ENCODE results near the gene SLC2A6. TPM values are rescaled to one million over a fixed set of nuclear protein-coding genes. Genes with fewer than 3 reads are reported as not detected.

Gene SLC2A6
- total RNA-seq, 1 donor from 2014 or later = 8.4 TPM

DNA sequence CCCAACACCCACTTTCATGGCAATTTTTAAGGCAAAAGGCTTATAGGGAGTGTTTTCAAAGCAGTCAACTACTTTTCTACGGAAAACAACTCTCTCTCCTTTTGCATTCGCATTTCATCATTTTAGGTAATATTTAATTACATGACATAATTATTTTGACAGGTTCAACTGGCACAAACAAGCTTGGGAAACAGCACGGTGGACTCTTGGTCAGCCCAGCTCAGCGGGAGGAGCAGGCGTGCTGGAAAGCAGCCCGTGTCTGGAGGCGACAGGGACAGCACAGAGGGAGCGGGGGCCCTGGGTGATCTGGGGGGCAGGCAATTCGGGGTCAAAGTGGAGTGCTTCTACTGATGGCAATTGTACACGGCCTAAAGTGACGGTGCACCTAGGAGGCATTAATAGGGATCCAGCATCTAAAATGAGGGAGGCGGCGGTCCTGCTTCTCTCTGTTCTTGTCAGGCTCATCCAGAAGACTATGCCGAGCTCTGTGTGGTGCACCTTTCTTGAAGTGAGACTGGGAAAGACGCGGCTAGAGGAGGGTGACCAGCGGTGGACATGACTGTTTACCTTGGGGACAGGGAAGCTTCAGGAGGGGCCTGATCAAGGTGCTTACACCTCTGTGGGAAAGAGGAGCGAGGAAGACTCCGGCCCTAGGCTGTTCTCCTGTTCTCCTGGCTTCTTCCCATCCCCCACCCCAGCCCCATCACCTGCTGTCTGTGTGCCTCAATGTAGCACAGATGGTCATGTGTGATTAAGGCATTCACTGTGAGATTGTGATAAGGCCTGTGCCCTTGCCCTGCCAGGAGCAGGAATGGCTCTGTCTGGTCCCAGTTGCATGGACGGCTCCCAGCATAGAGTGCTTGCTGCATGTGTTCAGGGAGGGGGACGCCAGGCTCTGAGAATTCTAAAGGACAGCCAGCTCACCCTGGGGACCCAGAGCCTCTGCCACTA lies 42.5 kb upstream of the SLC2A6 start:
- H3K4me3 Mint-ChIP-seq (ENCODE audit: unreplicated experiment) = no peak overlapping the region
- H3K36me3 Mint-ChIP-seq (ENCODE audit: unreplicated experiment) = no peaks in the 10 kb centered on the region
- H3K27me3 Mint-ChIP-seq (ENCODE audit: unreplicated experiment) = no peaks in the 10 kb centered on the region
- H3K4me1 Mint-ChIP-seq (ENCODE audit: unreplicated experiment) = peaks cover 6% of the 10 kb centered on the region
- no peaks in the 10 kb centered on the region for H3K9me3 Mint-ChIP-seq (ENCODE audit: unreplicated experiment)
- TF ChIP-seq, protein P1, sequence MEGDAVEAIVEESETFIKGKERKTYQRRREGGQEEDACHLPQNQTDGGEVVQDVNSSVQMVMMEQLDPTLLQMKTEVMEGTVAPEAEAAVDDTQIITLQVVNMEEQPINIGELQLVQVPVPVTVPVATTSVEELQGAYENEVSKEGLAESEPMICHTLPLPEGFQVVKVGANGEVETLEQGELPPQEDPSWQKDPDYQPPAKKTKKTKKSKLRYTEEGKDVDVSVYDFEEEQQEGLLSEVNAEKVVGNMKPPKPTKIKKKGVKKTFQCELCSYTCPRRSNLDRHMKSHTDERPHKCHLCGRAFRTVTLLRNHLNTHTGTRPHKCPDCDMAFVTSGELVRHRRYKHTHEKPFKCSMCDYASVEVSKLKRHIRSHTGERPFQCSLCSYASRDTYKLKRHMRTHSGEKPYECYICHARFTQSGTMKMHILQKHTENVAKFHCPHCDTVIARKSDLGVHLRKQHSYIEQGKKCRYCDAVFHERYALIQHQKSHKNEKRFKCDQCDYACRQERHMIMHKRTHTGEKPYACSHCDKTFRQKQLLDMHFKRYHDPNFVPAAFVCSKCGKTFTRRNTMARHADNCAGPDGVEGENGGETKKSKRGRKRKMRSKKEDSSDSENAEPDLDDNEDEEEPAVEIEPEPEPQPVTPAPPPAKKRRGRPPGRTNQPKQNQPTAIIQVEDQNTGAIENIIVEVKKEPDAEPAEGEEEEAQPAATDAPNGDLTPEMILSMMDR (IDR thresholded peaks at IDR 0.05) = no peak
- H3K27ac Mint-ChIP-seq (ENCODE audit: unreplicated experiment) = no peak overlapping the region
- DNase-seq (ENCODE audit: extremely low spot score, unreplicated experiment) = no peak

DNA sequence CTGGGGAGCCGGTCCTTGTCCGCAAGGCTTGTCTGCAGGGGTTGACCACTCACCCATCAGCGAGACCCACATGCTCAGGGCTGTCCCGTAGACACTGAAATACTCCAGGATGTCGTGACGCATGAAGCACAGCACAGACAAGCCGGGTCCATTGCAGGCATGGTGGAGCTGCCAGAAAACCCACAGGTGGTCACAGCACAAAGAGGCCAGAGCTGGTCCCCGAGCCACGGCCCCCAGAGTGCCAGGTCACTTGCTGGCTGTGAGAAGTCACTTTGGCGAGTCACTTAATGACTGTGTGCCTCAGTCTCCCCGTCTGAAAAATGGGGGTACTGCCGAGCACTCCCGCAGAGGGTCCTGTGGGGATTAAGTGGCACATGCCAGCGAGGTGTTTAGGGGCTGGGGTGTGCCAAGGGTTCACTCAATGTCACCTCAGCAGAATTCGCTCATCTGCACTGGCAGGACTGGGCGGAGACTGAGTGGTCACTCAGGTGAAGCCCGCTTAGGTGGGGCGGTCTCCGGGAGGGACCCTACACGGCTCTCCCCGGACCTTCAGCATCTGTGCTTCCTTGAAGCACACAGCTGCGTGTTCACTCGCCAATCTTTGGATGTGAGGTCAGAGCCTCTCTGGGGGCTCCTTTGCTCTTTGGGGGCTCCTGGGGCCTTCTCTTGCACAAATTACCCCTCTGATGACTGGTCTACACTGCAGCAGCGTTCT lies 41.4 kb upstream of the SLC2A6 start:
- Mint-ChIP-seq H3K36me3 (ENCODE audit: unreplicated experiment) (no peaks in the 10 kb centered on the region), H3K4me1 (ENCODE audit: unreplicated experiment) (peaks cover 3% of the 10 kb centered on the region), H3K27me3 (ENCODE audit: unreplicated experiment) (no peaks in the 10 kb centered on the region), H3K4me3 (ENCODE audit: unreplicated experiment) (no peak overlapping the region), H3K27ac (ENCODE audit: unreplicated experiment) (no peak overlapping the region), H3K9me3 (ENCODE audit: unreplicated experiment) (no peaks in the 10 kb centered on the region)
- DNase-seq (ENCODE audit: extremely low spot score, unreplicated experiment) = no peak
- TF ChIP-seq, protein P1 (IDR thresholded peaks at IDR 0.05) = no peak

DNA sequence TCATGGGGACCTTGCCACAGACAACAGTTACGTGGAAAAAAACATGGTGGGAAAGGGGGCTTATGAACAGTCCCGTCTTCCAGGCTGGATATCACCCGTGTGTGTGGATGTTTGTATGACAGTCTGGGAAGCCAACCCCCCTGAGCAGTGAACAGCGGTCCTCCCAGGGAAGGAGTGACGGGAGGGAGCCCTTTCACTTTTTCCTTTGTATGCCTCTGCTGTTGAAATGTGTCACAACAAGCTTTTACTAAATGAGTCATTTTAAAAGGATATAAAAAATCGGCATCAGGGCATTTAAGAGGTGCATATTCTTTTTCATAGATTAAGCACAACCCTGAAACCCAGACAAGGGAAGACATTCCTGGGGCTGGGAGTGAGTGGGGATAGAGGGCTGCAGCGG lies 40.8 kb upstream of the SLC2A6 start:
- no peaks in the 10 kb centered on the region for H3K9me3 Mint-ChIP-seq (ENCODE audit: unreplicated experiment)
- no peak overlapping the region for H3K27ac Mint-ChIP-seq (ENCODE audit: unreplicated experiment)
- peaks cover 5% of the 10 kb centered on the region for H3K4me1 Mint-ChIP-seq (ENCODE audit: unreplicated experiment)
- no peaks in the 10 kb centered on the region for H3K36me3 Mint-ChIP-seq (ENCODE audit: unreplicated experiment)
- DNase-seq (ENCODE audit: extremely low spot score, unreplicated experiment) = no peak
- H3K27me3 Mint-ChIP-seq (ENCODE audit: unreplicated experiment) = no peaks in the 10 kb centered on the region
- TF ChIP-seq, protein P1 (IDR thresholded peaks at IDR 0.05) = no peak
- H3K4me3 Mint-ChIP-seq (ENCODE audit: unreplicated experiment) = no peak overlapping the region

DNA sequence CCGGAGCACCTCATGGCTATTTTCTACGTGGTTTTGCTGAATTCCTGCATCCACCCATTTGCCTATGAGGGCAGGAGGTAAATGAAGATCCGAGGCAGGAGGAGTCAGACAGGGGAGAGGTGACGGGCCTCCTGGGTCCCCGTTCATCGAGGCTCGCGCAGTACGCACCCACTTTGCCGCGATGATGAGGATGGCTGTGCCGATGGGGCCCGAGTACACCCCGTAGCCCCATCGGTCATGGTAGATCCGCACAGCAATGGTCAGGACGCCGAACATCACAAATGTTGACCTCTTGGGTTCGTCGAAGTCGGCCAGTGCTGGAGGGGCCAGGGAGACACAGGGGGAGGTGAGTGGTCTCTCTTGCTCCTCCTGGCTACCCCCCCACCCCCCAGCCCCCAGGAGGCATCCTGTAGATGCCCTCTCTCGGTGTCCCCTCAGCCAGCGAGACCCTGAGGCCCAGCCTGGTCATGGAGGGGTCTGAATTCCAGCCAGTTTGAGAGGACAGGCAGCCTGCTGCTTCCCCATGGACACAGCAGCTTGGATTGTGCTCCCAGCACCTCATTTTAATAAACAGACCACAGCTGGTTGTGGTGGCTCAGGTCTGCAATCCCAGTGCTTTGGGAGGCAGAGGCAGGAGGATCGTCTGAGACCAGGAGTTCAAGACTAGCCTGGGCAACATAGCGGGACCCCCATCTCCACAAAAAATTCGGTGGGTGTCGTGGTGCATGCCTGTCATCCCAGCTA lies 40.0 kb upstream of the SLC2A6 start:
- no peaks in the 10 kb centered on the region for H3K9me3 Mint-ChIP-seq (ENCODE audit: unreplicated experiment)
- H3K36me3 Mint-ChIP-seq (ENCODE audit: unreplicated experiment) = no peaks in the 10 kb centered on the region
- H3K4me3 Mint-ChIP-seq (ENCODE audit: unreplicated experiment) = no peak overlapping the region
- no peaks in the 10 kb centered on the region for H3K27me3 Mint-ChIP-seq (ENCODE audit: unreplicated experiment)
- H3K27ac Mint-ChIP-seq (ENCODE audit: unreplicated experiment) = no peak overlapping the region
- DNase-seq (ENCODE audit: extremely low spot score, unreplicated experiment) = no peak
- peaks cover 10% of the 10 kb centered on the region for H3K4me1 Mint-ChIP-seq (ENCODE audit: unreplicated experiment)
- TF ChIP-seq, protein P1 (IDR thresholded peaks at IDR 0.05) = no peak

All from osteocyte (in vitro differentiated cells).